NCI-H2227 (cell line): Measurements from ENCODE around the gene AQP2.

Source experiments
- DNase-seq: peaks from one replicate; lab custom pipeline; 2025; ENCODE audit not compliant: unreplicated experiment; lab: John Stamatoyannopoulos, UW

AQP2 gene

GRCh38 chr12:49939707-49940106 lies 10.8 kb upstream of the AQP2 start:
- DNase-seq: no peak

DNA sequence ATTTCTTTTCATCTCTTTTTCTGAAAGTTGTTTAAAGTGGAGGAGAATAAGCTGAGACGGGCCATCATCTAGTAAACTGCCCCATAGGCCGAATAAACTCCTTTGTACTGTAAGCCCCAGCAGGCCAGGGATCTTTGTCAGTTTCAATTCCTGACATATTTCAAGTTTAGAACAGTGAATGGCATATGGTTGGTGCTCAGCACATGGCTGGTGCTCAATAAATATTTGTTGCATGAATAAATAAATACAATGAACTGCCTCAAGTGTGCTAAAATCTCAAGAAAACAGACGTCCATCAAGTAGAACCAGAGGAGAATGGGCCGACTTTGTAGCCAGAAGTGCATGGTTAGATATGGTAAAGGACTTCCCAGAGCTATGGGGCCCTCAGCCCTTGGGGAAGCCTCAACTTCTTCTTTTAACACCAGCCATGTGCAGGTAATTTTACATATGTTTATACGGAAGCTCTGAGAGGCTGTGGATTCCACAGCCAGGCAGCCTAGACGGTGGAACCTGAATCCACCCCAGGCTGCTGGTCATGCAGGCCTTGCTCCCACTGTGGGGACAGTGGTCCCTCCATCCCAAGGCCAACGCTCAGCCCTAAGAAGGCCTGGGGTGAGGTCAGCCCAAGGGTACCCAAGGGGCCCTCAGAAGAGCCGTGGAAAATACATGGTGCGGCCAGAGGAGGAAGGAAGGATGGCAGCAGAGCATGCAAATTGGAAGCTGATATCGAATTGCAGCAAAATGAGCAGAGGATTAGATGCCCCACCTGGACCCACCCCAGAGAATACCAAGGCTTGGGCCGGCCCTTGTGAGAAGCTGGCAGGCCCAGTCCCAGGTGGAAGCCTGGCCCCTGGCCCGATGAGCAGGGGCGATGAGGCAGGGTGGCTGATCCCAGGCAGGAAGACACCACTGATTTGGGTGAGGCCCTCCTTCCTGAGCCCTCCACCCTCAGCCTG lies 8.7 kb upstream of the AQP2 start:
- no peak for DNase-seq

GRCh38 chr12:49942512-49942893 lies 8.0 kb upstream of the AQP2 start:
- DNase-seq: no peak

DNA sequence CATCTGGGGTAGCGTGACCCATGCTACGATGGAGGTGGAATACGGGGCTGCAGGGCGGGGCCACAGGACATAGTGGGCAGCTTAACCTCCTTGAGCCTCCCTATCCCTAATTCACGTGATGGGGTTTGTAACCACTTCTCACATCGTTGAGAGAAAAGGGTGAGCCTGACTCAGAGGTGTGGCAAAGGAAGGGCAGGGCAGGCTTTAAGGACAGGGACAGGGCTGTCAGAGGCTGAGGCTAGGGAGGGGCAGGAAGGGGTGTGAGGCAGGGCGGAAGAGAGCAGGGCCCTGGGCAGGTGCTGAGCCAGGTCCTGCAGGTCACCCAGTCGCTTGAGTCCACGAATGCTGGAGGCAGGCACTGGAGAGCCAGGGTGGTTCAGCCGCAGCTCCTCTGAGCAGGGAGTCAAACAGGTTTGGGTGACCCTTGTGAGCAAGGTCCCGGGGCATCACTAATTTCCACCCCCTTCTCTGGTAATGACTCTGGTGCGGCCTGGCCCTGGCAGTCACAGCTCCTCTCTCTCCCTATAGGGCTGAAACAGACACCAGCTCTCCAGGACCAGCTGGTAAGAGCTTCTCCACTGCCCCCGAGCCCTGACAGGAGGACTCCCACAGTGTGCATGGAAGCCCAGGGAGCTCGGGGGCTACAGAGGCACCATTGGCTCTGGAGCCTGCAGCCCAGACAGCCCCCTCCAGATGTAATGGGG lies 7.5 kb upstream of the AQP2 start:
- no peak for DNase-seq

- no peak for DNase-seq
These were observed 6.9 kb upstream of the AQP2 start for GRCh38 chr12:49943625-49943960.

DNA sequence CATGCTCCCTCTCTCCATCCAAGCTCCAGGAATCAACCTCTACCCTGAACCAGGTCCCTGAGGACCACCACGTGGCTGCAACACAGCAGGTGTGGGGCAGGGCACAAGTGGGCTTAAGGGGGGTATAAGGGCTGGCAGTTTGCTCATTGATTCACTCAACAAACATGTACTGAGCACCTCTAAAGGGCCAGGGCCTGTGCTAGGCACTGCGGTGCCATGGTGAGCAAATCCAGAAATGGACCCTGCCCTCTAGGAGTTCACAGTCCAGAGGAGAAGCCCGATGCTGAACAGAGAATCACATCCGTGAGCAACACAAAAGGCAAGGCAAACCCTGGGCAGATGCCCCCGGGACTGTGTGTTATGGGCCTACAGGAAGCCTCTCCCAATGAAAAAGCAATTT lies 6.5 kb upstream of the AQP2 start:
- no peak for DNase-seq

GRCh38 chr12:49944718-49945117 lies 5.8 kb upstream of the AQP2 start:
- DNase-seq: no peak

DNA sequence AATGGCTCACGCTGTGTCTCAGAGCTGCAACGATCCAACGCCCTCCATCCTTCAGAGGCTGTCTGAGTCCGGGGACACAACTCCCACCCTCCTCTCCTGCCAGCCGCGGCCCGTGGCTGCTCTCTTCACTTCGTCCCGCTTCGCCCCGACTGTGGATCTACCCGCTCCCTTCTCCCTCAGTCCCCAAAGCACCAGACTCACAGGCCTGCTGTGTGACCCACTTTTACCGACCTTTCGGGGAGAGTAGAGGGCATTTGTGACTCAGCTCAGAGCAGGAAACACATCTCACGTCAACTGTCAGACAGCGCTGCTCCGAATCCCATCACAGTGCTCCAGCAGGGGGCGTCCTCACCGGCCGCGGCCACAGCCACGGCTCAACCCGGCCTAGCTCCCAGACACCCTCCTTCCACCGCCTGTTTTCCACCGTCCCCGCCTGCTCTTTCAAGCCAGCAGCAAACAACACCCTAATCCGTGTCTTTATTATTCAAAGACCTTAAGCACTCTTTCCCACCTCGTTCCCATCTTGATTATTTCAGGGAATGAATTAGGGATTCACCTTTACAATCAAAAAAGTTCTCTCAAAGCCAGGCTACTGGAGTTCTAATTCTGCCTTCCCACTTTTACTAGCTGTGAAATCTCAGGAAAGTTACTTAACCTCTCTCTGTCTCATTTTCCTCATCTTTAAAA lies 5.0 kb upstream of the AQP2 start:
- DNase-seq: peak; percentile 68

- DNase-seq: no peak
These were observed 4.5 kb upstream of the AQP2 start for GRCh38 chr12:49946086-49946485.

DNA sequence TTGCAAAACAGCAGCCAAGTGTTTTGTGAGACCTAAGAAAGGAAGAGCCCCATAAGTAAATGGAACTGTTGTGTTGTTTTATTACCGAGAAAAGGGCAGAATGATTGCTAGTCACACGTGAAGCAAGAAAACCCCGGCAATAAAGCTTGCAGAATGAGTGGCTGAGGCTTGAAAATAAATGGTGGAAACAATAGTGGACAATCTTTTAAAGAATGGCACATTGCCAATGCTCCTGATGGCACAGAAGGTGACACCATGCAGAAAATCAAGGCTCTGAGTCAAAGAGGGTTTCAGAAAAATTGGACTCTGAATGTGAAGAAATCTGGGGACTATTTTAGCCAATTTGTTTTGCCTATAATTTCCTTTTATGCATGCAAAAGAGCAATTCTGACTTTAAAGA lies 4.0 kb upstream of the AQP2 start:
- no peak for DNase-seq

- DNase-seq: no peak
These were observed 2.8 kb upstream of the AQP2 start for GRCh38 chr12:49947593-49948226.

- no peak for DNase-seq
These were observed 1.4 kb upstream of the AQP2 start for GRCh38 chr12:49948866-49949845.

GRCh38 chr12:49949866-49950265 lies 671 bp upstream of the AQP2 start:
- DNase-seq: no peak

DNA sequence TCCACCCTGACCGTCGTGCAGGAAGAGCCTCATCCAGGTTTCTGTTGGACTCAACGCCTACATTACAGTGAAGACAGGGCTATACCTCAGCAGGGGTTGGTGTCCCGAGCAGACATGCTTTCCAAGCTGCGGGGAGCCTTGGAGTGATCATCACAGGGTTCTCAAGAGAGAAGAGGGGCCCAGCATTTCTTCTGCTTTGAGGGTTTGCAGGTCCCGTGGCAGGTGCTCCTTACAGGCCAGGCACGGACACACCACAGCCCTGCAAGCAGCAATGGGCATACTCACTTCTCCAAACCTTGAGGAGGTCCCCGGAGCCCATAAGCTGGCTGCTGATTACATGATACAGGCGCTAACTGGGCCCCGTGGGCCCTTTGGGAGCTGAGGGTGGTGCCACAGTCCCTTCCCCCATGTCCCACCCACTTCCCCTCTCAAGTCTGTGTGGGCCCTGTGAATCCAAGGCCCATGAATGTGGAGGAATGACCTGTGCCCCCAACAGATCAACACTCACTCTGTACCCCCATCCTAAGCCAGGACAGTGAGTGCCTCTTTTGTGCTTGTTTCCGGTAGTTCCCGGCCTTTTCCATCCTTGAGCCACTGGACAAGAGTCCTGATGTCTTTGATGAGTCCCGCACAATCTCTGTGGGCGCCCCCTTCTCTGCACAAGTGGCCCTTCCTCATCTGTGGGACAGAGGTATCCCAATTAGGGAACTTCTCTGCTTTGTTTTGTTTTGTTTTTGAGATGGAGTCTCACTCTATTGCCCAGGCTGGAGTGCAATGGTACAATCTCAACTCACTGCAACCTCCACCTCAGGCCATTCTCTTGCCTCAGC lies 1.1 kb downstream of the AQP2 start:
- no peak for DNase-seq

- no peak for DNase-seq
These were observed 2.0 kb downstream of the AQP2 start for GRCh38 chr12:49952391-49953055.

DNA sequence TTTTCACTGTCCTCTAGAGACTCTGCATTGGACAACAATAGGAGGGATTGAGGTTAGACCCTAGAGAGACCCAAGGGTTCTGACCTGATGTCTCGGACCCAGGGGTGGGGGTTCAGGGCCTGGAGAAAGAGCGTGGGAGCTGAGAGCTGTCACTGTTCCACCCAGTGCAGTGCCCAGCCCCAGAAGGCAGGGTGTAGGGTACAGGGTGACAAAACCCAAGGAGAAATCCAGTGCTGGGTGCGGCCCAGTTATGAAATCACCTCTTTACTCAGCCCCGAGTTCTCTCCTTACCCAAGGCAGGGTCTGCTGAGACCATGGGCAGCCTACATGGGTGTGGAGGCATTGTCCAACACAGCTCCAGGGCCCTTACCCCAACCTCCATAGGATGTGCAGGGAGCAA lies 2.6 kb downstream of the AQP2 start:
- no peak for DNase-seq

DNA sequence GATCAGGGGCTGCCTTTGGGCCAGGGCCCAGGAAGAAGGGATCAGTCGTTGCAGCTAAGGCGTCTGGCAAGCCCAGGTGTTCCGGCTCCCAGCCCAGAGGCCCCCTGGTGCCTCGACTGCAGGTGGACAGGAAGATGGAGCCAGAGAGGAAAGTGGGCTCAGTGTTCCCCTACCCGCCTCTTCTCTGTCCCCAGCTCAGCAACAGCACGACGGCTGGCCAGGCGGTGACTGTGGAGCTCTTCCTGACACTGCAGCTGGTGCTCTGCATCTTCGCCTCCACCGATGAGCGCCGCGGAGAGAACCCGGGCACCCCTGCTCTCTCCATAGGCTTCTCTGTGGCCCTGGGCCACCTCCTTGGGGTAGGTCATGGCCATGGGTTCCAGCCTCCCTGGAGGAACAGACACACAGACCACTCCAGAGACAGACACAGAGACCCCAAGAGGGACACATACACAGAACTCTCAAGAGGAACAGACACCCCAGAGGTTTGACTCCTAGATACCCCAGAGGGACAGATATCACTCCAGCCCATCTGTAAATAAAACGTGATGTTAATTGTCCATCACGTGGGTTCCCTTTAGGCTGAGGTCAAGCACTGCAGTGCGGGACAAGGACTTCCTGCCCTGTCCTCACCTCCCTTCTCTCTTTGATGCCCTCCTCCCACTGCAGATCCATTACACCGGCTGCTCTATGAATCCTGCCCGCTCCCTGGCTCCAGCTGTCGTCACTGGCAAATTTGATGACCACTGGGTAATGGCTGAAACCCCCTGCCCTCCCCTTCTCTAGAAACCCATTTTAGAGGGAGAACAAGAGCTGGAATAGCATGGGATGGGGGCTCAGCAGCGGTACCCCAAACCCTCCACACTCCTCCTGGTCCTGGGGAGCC lies 3.7 kb downstream of the AQP2 start:
- no peak for DNase-seq
